T-cell (primary cell): ENCODE data around the gene PRKCA. TPM values are rescaled to one million over a fixed set of nuclear protein-coding genes. Genes with fewer than 3 reads are reported as not detected.

Experiments
- ATAC-seq, 4 experiments: fragments of 200-7000 bp in 3 of 4; fragments of 150-1000 bp in 1 of 4; cut with Tn5 transposase; replicated peaks in 1 of 4; 1 replicate in 3 of 4; 2 replicates in 1 of 4; pipeline ENCODE4 v1.10.0; 2021; ENCODE audit warnings: moderate library complexity in 3 of 4, mild to moderate bottlenecking in 2 of 4, moderate number of reproducible peaks in 1 of 4
- CTCF ChIA-PET, 2 donors: fragments of 300-600 bp; sonication (Branson Sonifier 250); formaldehyde crosslinking; loops; one replicate each; lab custom pipeline; 2022; ENCODE audit warnings: antibody characterized with exemption in 2 of 2; lab: Charles Lee
- POLR2A ChIA-PET, 2 donors: fragments of 300-600 bp; sonication (Branson Sonifier 250); formaldehyde crosslinking; loops; one replicate each; lab custom pipeline; 2022; ENCODE audit warnings: antibody characterized with exemption in 2 of 2; lab: Charles Lee
- DNase-seq, 35 experiments: peaks; one replicate each; pipeline versions ENCODE4 v3.0.0 to v3.0.0-alpha.2; 2013 to 2023
- H3K27ac ChIP-seq: one replicate; pipeline ENCODE4 v1.5.1; 2013; ENCODE audit warnings: low read length
- H3K27me3 ChIP-seq, 2 experiments: replicated peaks in 1 of 2; 1 replicate in 1 of 2; 2 replicates in 1 of 2; pipeline versions ENCODE4 v1.6.1 to v1.7.0; 2013; ENCODE audit warnings: low read length in 1 of 2, mixed read lengths in 1 of 2; ENCODE audit not compliant: control insufficient read depth in 2 of 2, insufficient read depth in 2 of 2; ENCODE audit errors: extremely low read depth in 1 of 2
- H3K36me3 ChIP-seq, 2 donors: 1 replicate in 1 of 2; 2 replicates in 1 of 2; pipeline versions ENCODE4 v1.6.1 to v1.7.0; 2013; ENCODE audit warnings: low read length in 1 of 2; ENCODE audit not compliant: control insufficient read depth in 2 of 2, insufficient read depth in 1 of 2; ENCODE audit errors: extremely low read depth in 1 of 2
- H3K4me1 ChIP-seq, 2 experiments: 1 replicate in 1 of 2; 2 replicates in 1 of 2; pipeline versions ENCODE4 v1.6.1 to v1.7.0; 2013; ENCODE audit warnings: low read length in 2 of 2, mixed read lengths in 1 of 2; ENCODE audit not compliant: insufficient read depth in 2 of 2, control insufficient read depth in 1 of 2; ENCODE audit errors: extremely low read depth in 1 of 2
- H3K4me3 ChIP-seq, 2 donors: 1 replicate in 1 of 2; 2 replicates in 1 of 2; pipeline versions ENCODE4 v1.5.1 to v1.7.0; 2013; ENCODE audit warnings: mild to moderate bottlenecking in 2 of 2, low read length in 1 of 2, moderate library complexity in 1 of 2; ENCODE audit not compliant: control insufficient read depth in 1 of 2; ENCODE audit errors: extremely low read depth in 1 of 2
- H3K9me3 ChIP-seq: 2 replicates; pipeline ENCODE4 v1.7.0; 2013
- H3K27ac Mint-ChIP-seq, 2 donors: one replicate each; pipeline ENCODE4 v1.8.0; 2020 to 2021; ENCODE audit warnings: mild to moderate bottlenecking in 2 of 2, mixed read lengths in 2 of 2
- H3K27me3 Mint-ChIP-seq, 2 donors: one replicate each; pipeline ENCODE4 v1.8.0; 2021 to 2022; ENCODE audit warnings: mixed read lengths in 2 of 2
- H3K36me3 Mint-ChIP-seq: one replicate; pipeline ENCODE4 v1.8.0; 2021; ENCODE audit warnings: mixed read lengths
- H3K4me1 Mint-ChIP-seq, 3 donors: one replicate each; pipeline ENCODE4 v1.8.0; 2020 to 2022; ENCODE audit warnings: mixed read lengths in 3 of 3, mild to moderate bottlenecking in 1 of 3
- H3K4me3 Mint-ChIP-seq, 3 donors: one replicate each; pipeline ENCODE4 v1.8.0; 2020 to 2022; ENCODE audit warnings: mild to moderate bottlenecking in 3 of 3, mixed read lengths in 3 of 3, moderate library complexity in 3 of 3
- H3K9me3 Mint-ChIP-seq, 3 donors: one replicate each; pipeline ENCODE4 v1.8.0; 2020 to 2022; ENCODE audit warnings: mixed read lengths in 3 of 3
- WGBS: methylation state at CpG from one replicate; pipeline ENCODE4 v1.1.5; 2013; ENCODE audit warnings: missing lambda C conversion rate; ENCODE audit not compliant: insufficient coverage; 5-methylcytosine and 5-hydroxymethylcytosine counted together
- total RNA-seq, 35 experiments: library from RNA in 6 of 35; stranded (reverse) in 6 of 35; fragments of 120-200 nt in 1 of 35; gene quantifications; one replicate each; pipeline versions ENCODE4 v1.2.1 to v1.2.4 and lab custom pipeline; 2013 to 2026

Gene PRKCA
- total RNA-seq, 5 donors from 2014 or later (not counting 1 experiment from before 2014, with no cell fraction given) = 75.9 to 128 (median 82.0) TPM

DNA sequence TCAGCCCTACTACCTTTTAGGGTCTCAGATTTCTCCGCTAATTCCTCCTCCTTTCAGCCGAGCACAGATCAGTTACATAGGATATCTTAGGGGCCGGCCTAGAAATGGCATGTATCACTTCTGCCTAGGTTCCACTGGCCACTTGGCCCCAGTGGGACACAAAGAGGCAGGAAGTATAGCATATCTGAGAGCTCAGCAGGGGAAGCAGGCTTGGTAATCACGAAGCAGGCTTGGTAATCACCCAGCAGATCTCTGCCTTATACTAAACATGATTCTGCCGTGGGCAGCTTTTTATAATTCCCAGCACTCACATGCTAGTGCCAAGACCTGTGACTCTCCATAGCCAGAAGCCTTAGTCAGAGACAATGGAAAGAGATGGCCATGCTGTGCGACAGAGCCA is 472.9 kb downstream of the PRKCA start:
- H3K4me1 ChIP-seq = no peaks in the 10 kb centered on the region
- Mint-ChIP-seq H3K27me3 (no peaks in the 10 kb centered on the region), H3K9me3 (no peaks in the 10 kb centered on the region), H3K36me3 (peaks cover 38% of the 10 kb centered on the region), H3K4me1 (peaks cover 0 to 7% (median 2%) of the 10 kb centered on the region in 3 donors), H3K4me3 (no peak overlapping the region), H3K27ac (no peak overlapping the region)
- no peak for ATAC-seq
- no peaks in the 10 kb centered on the region for H3K27me3 ChIP-seq
- CTCF ChIA-PET = no interaction called here
- 96% methylated on average over 6 of the region's 6 CpGs for WGBS
- DNase-seq = no peak
- peaks cover 9 to 26% of the 10 kb centered on the region in 2 donors for H3K36me3 ChIP-seq
- H3K9me3 ChIP-seq = no peaks in the 10 kb centered on the region
- POLR2A ChIA-PET = no interaction called here
- H3K27ac ChIP-seq = no peak overlapping the region
- no peak overlapping the region for H3K4me3 ChIP-seq

DNA sequence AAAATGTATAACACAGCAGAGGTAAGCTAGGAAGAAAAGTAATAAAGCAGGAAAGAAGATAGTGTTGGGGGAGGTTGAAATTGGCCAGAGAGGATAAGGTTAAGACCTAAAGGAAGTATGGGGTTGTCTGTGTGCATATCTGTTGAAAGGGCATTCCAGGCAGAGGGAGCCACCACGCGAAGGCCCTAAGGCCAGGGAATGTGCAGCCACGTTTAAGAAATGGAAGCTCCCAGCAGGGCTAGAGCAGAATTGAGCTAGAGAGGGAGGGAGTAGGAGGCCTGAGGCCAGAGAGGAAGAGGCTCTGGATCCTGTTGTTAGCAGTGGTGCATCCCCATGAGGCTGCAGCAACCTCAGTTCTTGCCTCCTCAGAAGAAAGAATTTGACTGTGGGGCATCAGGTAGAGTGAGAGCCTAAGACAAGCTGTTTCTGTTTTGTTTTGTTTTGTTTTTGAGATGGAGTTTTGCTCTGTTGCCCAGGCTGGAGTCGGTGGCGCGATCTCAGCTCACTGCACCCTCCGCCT is 473.5 kb downstream of the PRKCA start:
- H3K4me1 Mint-ChIP-seq = peaks cover 0 to 7% (median 2%) of the 10 kb centered on the region in 3 donors
- H3K4me3 Mint-ChIP-seq = no peak overlapping the region
- WGBS = 95% methylated on average over 7 of the region's 7 CpGs
- Histone ChIP-seq H3K9me3 (no peaks in the 10 kb centered on the region), H3K4me3 (no peak overlapping the region), H3K4me1 (no peaks in the 10 kb centered on the region), H3K27ac (no peak overlapping the region), H3K36me3 (peaks cover 9 to 26% of the 10 kb centered on the region in 2 donors), H3K27me3 (no peaks in the 10 kb centered on the region)
- no peak for ATAC-seq
- DNase-seq = no peak
- H3K9me3 Mint-ChIP-seq = no peaks in the 10 kb centered on the region
- ChIA-PET CTCF (no interaction called here), POLR2A (no interaction called here)
- H3K36me3 Mint-ChIP-seq = peaks cover 34% of the 10 kb centered on the region
- no peaks in the 10 kb centered on the region for H3K27me3 Mint-ChIP-seq
- peak overlapping the region in 1 of 2 donors; percentile 9 for H3K27ac Mint-ChIP-seq

DNA sequence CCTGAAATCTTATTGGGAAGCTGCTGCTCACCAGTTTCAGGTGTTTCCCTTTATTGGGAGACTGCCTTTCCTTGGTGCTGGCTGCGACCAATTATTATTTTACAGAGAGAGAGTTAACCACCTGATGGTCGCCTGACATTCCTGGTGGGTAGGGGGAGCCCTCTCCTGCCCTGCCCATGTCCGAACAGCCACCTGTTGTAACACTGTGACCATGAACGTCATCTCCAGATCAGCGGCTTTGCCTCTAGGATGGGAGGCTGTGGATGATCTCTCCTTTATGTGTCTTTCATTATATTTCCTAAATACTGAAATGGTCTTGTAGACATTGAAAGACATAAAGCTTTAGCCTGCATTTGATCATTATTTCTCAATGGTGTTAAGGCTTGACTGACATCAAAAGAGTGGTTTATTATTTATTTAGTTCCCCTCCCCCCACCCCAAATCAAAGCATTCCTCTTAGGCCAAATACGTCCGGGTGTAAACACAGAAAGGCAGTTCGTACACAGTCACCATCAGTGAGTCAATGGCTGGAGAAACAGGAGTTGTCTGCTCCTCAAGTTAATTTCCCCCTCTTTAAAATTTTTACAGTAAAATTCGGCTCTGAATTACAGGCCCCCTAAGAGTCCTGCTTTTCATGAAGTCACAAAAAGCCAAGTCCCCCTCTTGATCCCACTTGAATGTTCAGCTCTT is 474.7 kb downstream of the PRKCA start:
- 95% methylated on average over 3 of the region's 9 CpGs for WGBS

DNA sequence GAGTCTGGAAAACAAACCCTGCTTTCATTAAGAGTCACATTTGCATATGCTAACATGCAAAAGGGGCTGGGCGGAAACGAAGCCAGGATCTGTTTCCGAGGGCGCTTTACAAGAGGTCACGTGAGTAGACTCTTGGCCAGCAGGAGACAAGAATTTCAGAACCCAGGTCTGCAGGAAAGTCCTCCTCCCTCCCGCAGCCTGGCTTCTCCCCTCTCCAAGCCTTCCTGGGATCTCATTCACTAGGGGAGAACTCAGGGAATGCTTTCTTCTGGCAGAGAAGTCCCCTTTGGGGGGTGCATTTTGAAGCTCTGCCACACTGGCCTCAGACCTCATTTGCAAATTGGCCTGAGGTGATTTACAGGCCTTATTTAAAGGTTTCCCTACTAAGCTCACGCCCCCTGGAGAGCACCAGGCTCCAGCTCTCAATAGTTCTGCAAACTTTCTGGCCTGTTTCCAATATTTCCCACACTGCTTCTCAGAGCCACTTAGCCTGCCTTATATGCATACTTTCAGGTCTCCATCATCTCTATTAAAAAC is 475.3 kb downstream of the PRKCA start:
- DNase-seq (no peak), ATAC-seq (no peak)
- Histone ChIP-seq H3K9me3 (no peaks in the 10 kb centered on the region), H3K4me1 (no peaks in the 10 kb centered on the region), H3K27me3 (no peaks in the 10 kb centered on the region), H3K4me3 (no peak overlapping the region), H3K36me3 (peaks cover 9 to 29% of the 10 kb centered on the region in 2 donors), H3K27ac (no peak overlapping the region)
- Mint-ChIP-seq H3K36me3 (peaks cover 38% of the 10 kb centered on the region), H3K27ac (no peak overlapping the region), H3K27me3 (no peaks in the 10 kb centered on the region), H3K9me3 (no peaks in the 10 kb centered on the region), H3K4me1 (peaks cover 0 to 7% (median 2%) of the 10 kb centered on the region in 3 donors), H3K4me3 (no peak overlapping the region)
- ChIA-PET POLR2A (no interaction called here), CTCF (no interaction called here)
- WGBS = 99% methylated on average over 6 of the region's 7 CpGs

More for the DNA sequence above, 474.7 kb downstream of the PRKCA start:
- H3K9me3 Mint-ChIP-seq = no peaks in the 10 kb centered on the region
- peaks cover 0 to 7% (median 2%) of the 10 kb centered on the region in 3 donors for H3K4me1 Mint-ChIP-seq
- no peak overlapping the region for H3K27ac Mint-ChIP-seq
- H3K27me3 Mint-ChIP-seq = no peaks in the 10 kb centered on the region
- Histone ChIP-seq H3K9me3 (no peaks in the 10 kb centered on the region), H3K36me3 (peaks cover 9 to 26% of the 10 kb centered on the region in 2 donors), H3K27me3 (no peaks in the 10 kb centered on the region), H3K27ac (no peak overlapping the region), H3K4me1 (no peaks in the 10 kb centered on the region), H3K4me3 (no peak overlapping the region)
- H3K4me3 Mint-ChIP-seq = no peak overlapping the region
- ATAC-seq (no peak), DNase-seq (no peak)
- POLR2A ChIA-PET = no interaction called here
- peaks cover 38% of the 10 kb centered on the region for H3K36me3 Mint-ChIP-seq
- CTCF ChIA-PET = no interaction called here

DNA sequence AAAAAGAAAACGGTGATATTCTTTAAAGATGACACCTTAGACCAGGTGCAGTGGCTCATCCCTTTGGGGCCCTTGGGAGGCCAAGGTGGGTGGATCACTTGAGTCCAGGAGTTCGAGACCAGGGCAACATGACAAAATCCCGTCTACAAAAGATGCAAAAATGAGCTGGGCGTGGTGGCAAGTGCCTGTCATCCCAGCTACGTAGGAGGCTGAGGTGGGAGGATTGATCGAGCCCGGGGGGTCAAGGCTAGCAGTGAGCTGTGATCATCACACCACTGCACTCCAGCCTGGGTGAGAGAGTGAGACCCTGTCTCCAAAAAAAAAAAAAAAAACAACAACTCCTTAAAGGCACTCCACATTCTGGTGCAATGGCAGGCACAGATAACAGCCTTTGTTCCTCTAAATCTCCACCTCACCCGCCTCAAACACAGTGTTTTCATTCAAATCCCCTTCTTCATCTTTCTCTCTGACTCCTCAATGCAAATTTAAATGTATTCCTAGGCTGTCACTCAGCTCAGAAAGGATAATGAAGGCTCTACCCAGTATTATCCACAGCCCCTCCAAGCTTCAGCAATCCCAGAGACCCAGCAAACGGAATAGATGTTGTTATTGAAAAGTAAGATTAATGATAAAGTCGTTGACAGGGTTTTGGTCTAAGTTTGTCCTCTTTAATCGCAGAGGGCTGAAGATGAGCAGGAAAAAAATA is 476.3 kb downstream of the PRKCA start:
- Mint-ChIP-seq H3K27ac (no peak overlapping the region), H3K36me3 (peaks cover 36% of the 10 kb centered on the region), H3K9me3 (no peaks in the 10 kb centered on the region), H3K27me3 (no peaks in the 10 kb centered on the region), H3K4me3 (no peak overlapping the region), H3K4me1 (peaks cover 0 to 7% (median 2%) of the 10 kb centered on the region in 3 donors)
- Histone ChIP-seq H3K36me3 (peaks cover 9 to 26% of the 10 kb centered on the region in 2 donors), H3K27ac (no peak overlapping the region), H3K4me3 (no peak overlapping the region), H3K27me3 (no peaks in the 10 kb centered on the region), H3K9me3 (no peaks in the 10 kb centered on the region), H3K4me1 (no peaks in the 10 kb centered on the region)
- CTCF ChIA-PET = no interaction called here
- POLR2A ChIA-PET = no interaction called here
- no peak for ATAC-seq
- 93% methylated on average over 4 of the region's 11 CpGs for WGBS
- DNase-seq = no peak

DNA sequence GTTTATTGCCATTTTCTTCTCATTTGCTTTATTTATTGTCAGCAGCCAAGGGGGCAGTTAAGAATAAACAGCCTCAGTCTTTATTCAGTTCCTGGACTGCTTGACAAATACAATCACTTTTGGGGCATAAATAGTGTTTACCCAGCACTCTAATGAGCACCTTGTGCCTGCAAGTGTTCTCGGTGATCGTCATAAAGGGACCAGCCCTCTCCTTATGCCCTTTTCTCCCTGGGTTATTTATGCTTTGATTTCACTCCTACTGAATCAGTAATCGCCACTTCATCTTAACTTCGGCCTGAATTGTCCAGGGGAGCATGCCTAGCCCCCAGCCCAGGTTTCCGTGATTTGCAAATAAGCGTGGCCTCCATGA is 476.8 kb downstream of the PRKCA start:
- H3K4me3 ChIP-seq = no peak overlapping the region
- POLR2A ChIA-PET = no interaction called here
- peaks cover 31% of the 10 kb centered on the region for H3K36me3 Mint-ChIP-seq

More for the DNA sequence above, 476.8 kb downstream of the PRKCA start:
- Histone ChIP-seq H3K36me3 (peaks cover 9 to 21% of the 10 kb centered on the region in 2 donors), H3K9me3 (no peaks in the 10 kb centered on the region), H3K27me3 (no peaks in the 10 kb centered on the region), H3K27ac (no peak overlapping the region), H3K4me1 (no peaks in the 10 kb centered on the region)
- ATAC-seq = no peak
- no peak for DNase-seq
- CTCF ChIA-PET = no interaction called here
- no peaks in the 10 kb centered on the region for H3K9me3 Mint-ChIP-seq
- H3K27me3 Mint-ChIP-seq = no peaks in the 10 kb centered on the region
- H3K4me1 Mint-ChIP-seq = peaks cover 0 to 7% (median 2%) of the 10 kb centered on the region in 3 donors
- H3K4me3 Mint-ChIP-seq = no peak overlapping the region
- peak overlapping the region in 1 of 2 donors; percentile 66 for H3K27ac Mint-ChIP-seq
- WGBS = 100% methylated on average over 2 of the region's 6 CpGs
